ENCODE data around the gene FANCM.

FANCM gene

GRCh38 chr14:45120096-45120495 lies 15.6 kb upstream of the FANCM start:
- H3K4ac ChIP-seq (ENCODE audit: low read depth, low read length): no peak overlapping the region
- no peak overlapping the region for H3K23ac ChIP-seq (ENCODE audit: low read length)
- no peak overlapping the region for H3K4me3 ChIP-seq (ENCODE audit: low read length)
- H2BK120ac ChIP-seq (ENCODE audit: low read depth, low read length): no peak overlapping the region
- H3K27ac ChIP-seq (ENCODE audit: low read depth, low read length): no peak overlapping the region
- H3K4me2 ChIP-seq (ENCODE audit: low read length): no peak overlapping the region
- no peak overlapping the region for H4K8ac ChIP-seq (ENCODE audit: low read depth, low read length)
- WGBS (ENCODE audit: extremely low coverage, insufficient coverage, low lambda C conversion rate): no CpG with 5 or more reads among the region's 1 CpG
- no peak overlapping the region for H3K56ac ChIP-seq (ENCODE audit: low read length)
- H2BK5ac ChIP-seq (ENCODE audit: low read length): no peak overlapping the region
- no peak overlapping the region for H3K9ac ChIP-seq (ENCODE audit: low read length)
- H2AK5ac ChIP-seq (ENCODE audit: low read length): no peak overlapping the region
- no peak overlapping the region for H2BK15ac ChIP-seq (replicated peaks; ENCODE audit: low read depth)
- no peaks in the 10 kb centered on the region for H3K27me3 ChIP-seq (ENCODE audit: insufficient read depth, low read length, poor library complexity)
- no peaks in the 10 kb centered on the region for H3K4me1 ChIP-seq (ENCODE audit: control insufficient read depth, low read depth, low read length)
- no peak overlapping the region for H4K5ac ChIP-seq (ENCODE audit: low read length)
- H3K79me2 ChIP-seq (ENCODE audit: control insufficient read depth, insufficient read depth, low read length): no peaks in the 10 kb centered on the region
- H3K79me1 ChIP-seq (ENCODE audit: low read length): peaks cover 2% of the 10 kb centered on the region
- no peak for DNase-seq
- peaks cover 3% of the 10 kb centered on the region for H3K36me3 ChIP-seq (ENCODE audit: control insufficient read depth, insufficient read depth, low read length)
- no peak overlapping the region for H3K18ac ChIP-seq (ENCODE audit: low read length)

DNA sequence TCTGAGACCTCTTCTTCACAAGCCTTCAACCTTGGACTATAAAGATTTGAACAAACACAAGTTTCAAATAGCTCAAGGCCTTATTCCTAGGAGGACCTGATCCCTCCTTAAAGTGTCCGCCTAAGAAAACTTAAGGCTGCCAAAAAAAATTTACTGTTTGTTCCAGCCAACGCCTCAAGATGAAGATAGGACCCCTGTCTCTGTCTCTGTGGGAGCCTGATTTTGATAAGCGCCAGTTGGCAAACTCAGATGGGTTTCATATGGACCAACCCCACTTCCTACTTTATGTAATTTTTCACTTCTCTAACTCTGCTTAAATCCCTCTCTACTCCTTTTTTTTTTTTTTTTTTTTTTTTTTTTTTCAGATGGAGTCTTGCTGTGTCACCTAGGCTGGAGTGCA lies 12.5 kb upstream of the FANCM start:
- H3K4me3 ChIP-seq (ENCODE audit: low read length): no peak overlapping the region
- H3K27me3 ChIP-seq (ENCODE audit: insufficient read depth, low read length, poor library complexity): no peaks in the 10 kb centered on the region
- H3K4me1 ChIP-seq (ENCODE audit: control insufficient read depth, low read depth, low read length): no peaks in the 10 kb centered on the region
- no peak overlapping the region for H3K23ac ChIP-seq (ENCODE audit: low read length)
- DNase-seq: no peak
- H3K18ac ChIP-seq (ENCODE audit: low read length): no peak overlapping the region
- no peaks in the 10 kb centered on the region for H3K79me2 ChIP-seq (ENCODE audit: control insufficient read depth, insufficient read depth, low read length)
- H3K79me1 ChIP-seq (ENCODE audit: low read length): peaks cover 2% of the 10 kb centered on the region
- no peak overlapping the region for H2BK15ac ChIP-seq (replicated peaks; ENCODE audit: low read depth)
- no peak overlapping the region for H3K4ac ChIP-seq (ENCODE audit: low read depth, low read length)
- no peak overlapping the region for H4K5ac ChIP-seq (ENCODE audit: low read length)
- no peak overlapping the region for H3K4me2 ChIP-seq (ENCODE audit: low read length)
- H4K8ac ChIP-seq (ENCODE audit: low read depth, low read length): no peak overlapping the region
- H3K56ac ChIP-seq (ENCODE audit: low read length): no peak overlapping the region
- H2BK120ac ChIP-seq (ENCODE audit: low read depth, low read length): no peak overlapping the region
- H2BK5ac ChIP-seq (ENCODE audit: low read length): no peak overlapping the region
- H2AK5ac ChIP-seq (ENCODE audit: low read length): no peak overlapping the region
- peaks cover 1% of the 10 kb centered on the region for H3K36me3 ChIP-seq (ENCODE audit: control insufficient read depth, insufficient read depth, low read length)
- no peak overlapping the region for H3K9ac ChIP-seq (ENCODE audit: low read length)
- H3K27ac ChIP-seq (ENCODE audit: low read depth, low read length): no peak overlapping the region
- no CpG with 5 or more reads among the region's 3 CpGs for WGBS (ENCODE audit: extremely low coverage, insufficient coverage, low lambda C conversion rate)

- Histone ChIP-seq H3K4me2 (ENCODE audit: low read length) (no peak overlapping the region), H2BK5ac (ENCODE audit: low read length) (no peak overlapping the region), H2BK120ac (ENCODE audit: low read depth, low read length) (no peak overlapping the region), H3K36me3 (ENCODE audit: control insufficient read depth, insufficient read depth, low read length) (no peaks in the 10 kb centered on the region), H3K27me3 (ENCODE audit: insufficient read depth, low read length, poor library complexity) (no peaks in the 10 kb centered on the region), H3K9ac (ENCODE audit: low read length) (no peak overlapping the region), H3K23ac (ENCODE audit: low read length) (no peak overlapping the region), H2AK5ac (ENCODE audit: low read length) (no peak overlapping the region), H3K56ac (ENCODE audit: low read length) (no peak overlapping the region), H4K8ac (ENCODE audit: low read depth, low read length) (no peak overlapping the region), H3K4me1 (ENCODE audit: control insufficient read depth, low read depth, low read length) (no peaks in the 10 kb centered on the region), H3K4me3 (ENCODE audit: low read length) (no peak overlapping the region), H3K79me2 (ENCODE audit: control insufficient read depth, insufficient read depth, low read length) (no peaks in the 10 kb centered on the region), H2BK15ac (replicated peaks; ENCODE audit: low read depth) (no peak overlapping the region), H3K18ac (ENCODE audit: low read length) (no peak overlapping the region), H4K5ac (ENCODE audit: low read length) (no peak overlapping the region), H3K27ac (ENCODE audit: low read depth, low read length) (no peak overlapping the region), H3K4ac (ENCODE audit: low read depth, low read length) (no peak overlapping the region), H3K79me1 (ENCODE audit: low read length) (peaks cover 2% of the 10 kb centered on the region)
- WGBS (ENCODE audit: extremely low coverage, insufficient coverage, low lambda C conversion rate): no CpG with 5 or more reads among the region's 2 CpGs
- no peak for DNase-seq
Measured at GRCh38 chr14:45125754-45126153, 10.0 kb upstream of the FANCM start.

GRCh38 chr14:45128963-45129629 lies 6.6 kb upstream of the FANCM start:
- H3K4me3 ChIP-seq (ENCODE audit: low read length): no peak overlapping the region
- H3K36me3 ChIP-seq (ENCODE audit: control insufficient read depth, insufficient read depth, low read length): no peaks in the 10 kb centered on the region
- H2BK15ac ChIP-seq (replicated peaks; ENCODE audit: low read depth): no peak overlapping the region
- no peak overlapping the region for H2BK5ac ChIP-seq (ENCODE audit: low read length)
- H3K23ac ChIP-seq (ENCODE audit: low read length): no peak overlapping the region
- no peak overlapping the region for H3K4me2 ChIP-seq (ENCODE audit: low read length)
- no peak overlapping the region for H4K5ac ChIP-seq (ENCODE audit: low read length)
- H2BK120ac ChIP-seq (ENCODE audit: low read depth, low read length): no peak overlapping the region
- H3K79me2 ChIP-seq (ENCODE audit: control insufficient read depth, insufficient read depth, low read length): peaks cover 19% of the 10 kb centered on the region
- no peak for DNase-seq
- no peak overlapping the region for H2AK5ac ChIP-seq (ENCODE audit: low read length)
- no CpG with 5 or more reads among the region's 1 CpG for WGBS (ENCODE audit: extremely low coverage, insufficient coverage, low lambda C conversion rate)
- no peaks in the 10 kb centered on the region for H3K27me3 ChIP-seq (ENCODE audit: insufficient read depth, low read length, poor library complexity)
- no peak overlapping the region for H4K8ac ChIP-seq (ENCODE audit: low read depth, low read length)
- H3K4ac ChIP-seq (ENCODE audit: low read depth, low read length): no peak overlapping the region
- H3K56ac ChIP-seq (ENCODE audit: low read length): no peak overlapping the region
- no peak overlapping the region for H3K9ac ChIP-seq (ENCODE audit: low read length)
- H3K79me1 ChIP-seq (ENCODE audit: low read length): no peaks in the 10 kb centered on the region
- no peaks in the 10 kb centered on the region for H3K4me1 ChIP-seq (ENCODE audit: control insufficient read depth, low read depth, low read length)
- H3K18ac ChIP-seq (ENCODE audit: low read length): no peak overlapping the region
- H3K27ac ChIP-seq (ENCODE audit: low read depth, low read length): no peak overlapping the region

DNA sequence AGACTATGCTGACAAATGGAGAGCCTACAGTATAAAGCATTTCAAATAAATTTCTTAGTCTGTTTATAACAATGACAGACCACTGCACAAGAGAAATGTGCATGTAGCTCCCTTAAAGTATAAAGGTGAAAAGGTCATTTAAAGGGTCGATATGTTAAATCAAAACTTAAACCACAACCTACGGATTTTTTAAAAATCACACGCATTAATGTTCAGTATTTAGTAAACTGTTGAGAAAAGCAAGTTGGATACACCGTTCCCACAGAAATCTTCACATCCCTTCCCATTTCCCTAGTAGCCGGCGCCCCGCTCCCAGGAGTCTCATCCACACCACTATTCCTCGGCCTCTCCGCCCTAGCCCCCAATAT lies 2.1 kb upstream of the FANCM start:
- no peak overlapping the region for H2AK5ac ChIP-seq (ENCODE audit: low read length)

More for the DNA sequence above, 2.1 kb upstream of the FANCM start:
- no peak overlapping the region for H4K8ac ChIP-seq (ENCODE audit: low read depth, low read length)
- no peak overlapping the region for H2BK15ac ChIP-seq (replicated peaks; ENCODE audit: low read depth)
- no peak overlapping the region for H4K5ac ChIP-seq (ENCODE audit: low read length)
- no peak overlapping the region for H3K27ac ChIP-seq (ENCODE audit: low read depth, low read length)
- peak overlapping the region; percentile 96 for H3K56ac ChIP-seq (ENCODE audit: low read length)
- H3K4me1 ChIP-seq (ENCODE audit: control insufficient read depth, low read depth, low read length): peaks cover 2% of the 10 kb centered on the region
- no peak overlapping the region for H2BK120ac ChIP-seq (ENCODE audit: low read depth, low read length)
- H3K4me2 ChIP-seq (ENCODE audit: low read length): peak overlapping the region; percentile 16
- DNase-seq: no peak
- WGBS (ENCODE audit: extremely low coverage, insufficient coverage, low lambda C conversion rate): no CpG with 5 or more reads among the region's 9 CpGs
- H3K18ac ChIP-seq (ENCODE audit: low read length): peak overlapping the region; percentile 96
- peak overlapping the region; percentile 73 for H3K4ac ChIP-seq (ENCODE audit: low read depth, low read length)
- H3K79me2 ChIP-seq (ENCODE audit: control insufficient read depth, insufficient read depth, low read length): peaks cover 35% of the 10 kb centered on the region
- H3K9ac ChIP-seq (ENCODE audit: low read length): peak overlapping the region; percentile 94
- H3K23ac ChIP-seq (ENCODE audit: low read length): no peak overlapping the region
- H3K79me1 ChIP-seq (ENCODE audit: low read length): peaks cover 4% of the 10 kb centered on the region
- no peaks in the 10 kb centered on the region for H3K27me3 ChIP-seq (ENCODE audit: insufficient read depth, low read length, poor library complexity)
- peak overlapping the region; percentile 80 for H2BK5ac ChIP-seq (ENCODE audit: low read length)
- no peaks in the 10 kb centered on the region for H3K36me3 ChIP-seq (ENCODE audit: control insufficient read depth, insufficient read depth, low read length)
- peak overlapping the region; percentile 97 for H3K4me3 ChIP-seq (ENCODE audit: low read length)
